ENCODE data around the gene FDX1.

The FDX1 gene

GRCh38 chr11:110470716-110471115, 41.0 kb downstream of the FDX1 start:
- DNase-seq, result no peak

- DNase-seq, result no peak
These were observed 41.6 kb downstream of the FDX1 start for GRCh38 chr11:110471371-110471770.

GRCh38 chr11:110472858-110473257, 43.1 kb downstream of the FDX1 start:
- no peak for DNase-seq

DNA sequence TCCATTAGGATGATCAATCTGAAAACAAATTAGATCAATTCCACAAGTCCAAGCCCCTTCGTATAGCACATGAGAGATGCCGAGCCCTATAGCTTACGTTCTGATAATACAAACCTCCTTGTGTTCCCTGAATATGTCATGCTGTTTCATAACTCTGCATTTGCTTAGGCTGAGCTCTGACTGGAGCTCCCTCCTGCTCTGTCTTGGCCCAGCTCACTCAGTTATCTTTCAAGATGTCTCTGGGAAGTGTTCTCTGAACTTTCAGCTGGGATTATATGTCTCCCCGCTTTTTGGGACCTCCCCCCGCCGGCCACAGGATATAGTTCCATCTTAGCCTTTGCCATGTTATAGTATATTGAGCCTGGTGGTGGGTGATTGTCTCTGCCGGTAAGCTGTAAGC, 44.0 kb downstream of the FDX1 start:
- DNase-seq, result no peak

GRCh38 chr11:110474578-110474977, 44.8 kb downstream of the FDX1 start:
- DNase-seq, result no peak

- no peak for DNase-seq
These were observed 45.9 kb downstream of the FDX1 start for GRCh38 chr11:110475671-110476070.

DNA sequence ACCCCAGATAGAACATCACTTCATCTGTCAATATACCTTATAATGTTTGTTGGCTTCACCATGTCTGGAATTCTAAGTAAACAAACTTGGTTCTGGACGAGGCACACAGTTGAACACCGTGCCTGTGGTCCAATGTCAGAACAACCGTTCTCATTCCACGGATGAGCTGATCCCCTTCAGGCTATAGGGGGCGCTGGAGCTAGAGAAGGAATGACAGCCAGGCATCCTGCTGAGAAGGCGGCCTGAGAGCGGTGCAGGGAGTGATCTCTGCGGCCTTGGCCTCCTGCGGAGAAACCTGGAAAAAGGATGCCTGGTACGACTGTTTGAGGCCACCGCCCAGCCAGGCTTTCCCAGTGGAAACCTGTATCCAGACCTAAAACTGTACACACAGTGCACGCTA, 48.7 kb downstream of the FDX1 start:
- peak; percentile 85 for DNase-seq

DNA sequence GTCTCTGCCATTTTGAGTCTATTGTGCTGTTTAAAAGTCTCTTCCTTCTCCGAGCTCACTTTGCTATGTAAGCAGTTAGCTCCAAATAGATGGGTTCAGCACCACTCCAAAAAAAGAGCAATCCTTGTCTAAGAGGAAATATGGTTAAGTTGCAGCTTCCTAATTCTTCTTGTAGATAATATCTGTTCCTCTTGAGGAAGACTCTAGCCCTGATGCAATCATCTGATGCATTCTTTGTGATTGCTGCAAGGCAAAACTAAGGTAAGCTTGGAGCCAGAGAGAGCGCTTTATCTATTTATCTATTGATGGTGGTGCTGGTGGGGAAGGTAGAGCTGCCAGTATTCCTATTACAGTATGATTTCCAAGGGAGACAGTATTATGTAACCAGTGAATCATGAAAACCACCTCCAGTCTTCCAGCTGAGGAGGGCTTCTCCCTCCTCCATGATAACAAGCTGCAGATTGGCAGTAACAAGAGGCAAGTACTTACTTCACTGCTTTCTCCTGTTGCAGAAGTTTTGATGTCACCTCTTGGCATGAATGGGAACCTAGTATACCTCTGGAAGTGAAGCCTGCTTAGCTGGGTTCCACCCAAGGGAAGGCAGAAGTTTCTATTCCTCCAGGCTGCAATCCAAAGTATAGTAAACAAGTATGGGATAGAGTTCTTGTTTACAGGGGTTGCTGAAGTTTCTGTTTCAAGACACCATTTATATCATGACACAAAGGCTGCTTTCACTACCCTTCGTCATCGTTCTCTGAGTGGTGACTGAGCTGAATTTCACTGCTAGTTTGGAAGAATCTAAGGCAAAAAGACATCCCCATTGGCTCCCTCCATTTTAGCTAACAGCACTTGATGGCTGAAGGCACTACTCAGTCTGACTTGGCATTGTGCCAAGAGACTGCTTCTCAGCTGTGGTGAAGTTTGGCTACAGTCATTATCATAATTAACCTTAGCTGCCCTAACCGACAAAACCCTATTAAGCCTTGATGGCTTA, 49.7 kb downstream of the FDX1 start:
- peak; percentile 91 for DNase-seq

DNA sequence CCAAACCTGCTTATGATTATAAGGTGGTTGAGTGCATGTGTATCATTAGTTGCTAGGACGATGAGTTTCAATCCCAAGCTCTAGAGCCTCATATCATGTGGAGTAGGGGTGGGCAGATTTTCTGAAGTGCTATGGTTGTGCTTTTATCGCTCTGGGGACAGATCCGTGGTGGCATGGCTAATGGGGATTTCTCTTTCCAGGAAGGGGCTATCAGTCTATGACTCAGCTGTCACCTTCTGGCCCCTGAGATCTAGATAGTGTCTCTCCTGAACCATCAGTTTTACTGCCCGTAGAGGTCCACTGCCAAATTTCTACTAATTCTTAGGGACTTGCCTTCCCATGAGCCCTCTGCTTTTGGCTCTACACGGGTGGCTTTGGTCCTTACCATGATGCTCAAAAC, 51.8 kb downstream of the FDX1 start:
- DNase-seq, result peak; percentile 25

- DNase-seq, result no peak
These were observed 56.4 kb downstream of the FDX1 start for GRCh38 chr11:110486156-110486555.

DNA sequence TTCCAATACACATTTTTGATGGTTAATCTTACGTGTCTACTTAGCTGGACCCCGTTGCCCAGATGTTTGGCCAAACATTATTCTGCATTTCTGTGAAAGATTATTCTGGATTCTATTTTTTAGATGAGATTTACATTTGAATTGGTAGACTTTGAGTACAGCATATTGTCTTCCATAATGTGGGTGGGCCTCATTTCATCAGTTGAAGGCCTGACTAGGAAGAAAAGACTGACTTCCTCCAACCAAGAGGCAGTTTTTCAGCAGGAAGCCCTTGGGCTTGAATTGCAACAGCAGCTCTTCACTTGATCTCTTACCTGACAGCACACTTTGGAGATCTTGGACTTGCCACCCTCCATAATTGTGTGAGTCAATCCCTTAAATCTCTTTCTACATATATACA, 58.7 kb downstream of the FDX1 start:
- no peak for DNase-seq

DNA sequence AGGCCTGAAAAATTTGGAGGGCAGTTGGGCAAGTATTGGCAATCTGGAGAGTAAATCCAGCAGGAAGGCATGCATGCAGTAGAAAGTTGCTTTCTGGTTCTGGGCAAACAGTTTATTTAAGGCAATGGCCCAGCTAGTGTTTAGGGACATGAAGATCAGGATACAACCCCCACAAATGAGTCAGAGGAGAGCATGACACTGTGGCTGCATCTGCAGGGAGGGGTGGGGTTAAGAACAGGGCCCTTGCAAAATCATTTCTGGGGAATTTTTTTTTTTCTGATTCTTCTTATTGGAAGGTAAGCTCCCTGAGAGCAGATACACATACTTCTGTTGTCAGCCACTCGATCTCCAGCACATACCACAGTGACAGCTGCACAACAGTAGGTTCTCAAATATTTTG, 61.1 kb downstream of the FDX1 start:
- peak; percentile 39 for DNase-seq

DNA sequence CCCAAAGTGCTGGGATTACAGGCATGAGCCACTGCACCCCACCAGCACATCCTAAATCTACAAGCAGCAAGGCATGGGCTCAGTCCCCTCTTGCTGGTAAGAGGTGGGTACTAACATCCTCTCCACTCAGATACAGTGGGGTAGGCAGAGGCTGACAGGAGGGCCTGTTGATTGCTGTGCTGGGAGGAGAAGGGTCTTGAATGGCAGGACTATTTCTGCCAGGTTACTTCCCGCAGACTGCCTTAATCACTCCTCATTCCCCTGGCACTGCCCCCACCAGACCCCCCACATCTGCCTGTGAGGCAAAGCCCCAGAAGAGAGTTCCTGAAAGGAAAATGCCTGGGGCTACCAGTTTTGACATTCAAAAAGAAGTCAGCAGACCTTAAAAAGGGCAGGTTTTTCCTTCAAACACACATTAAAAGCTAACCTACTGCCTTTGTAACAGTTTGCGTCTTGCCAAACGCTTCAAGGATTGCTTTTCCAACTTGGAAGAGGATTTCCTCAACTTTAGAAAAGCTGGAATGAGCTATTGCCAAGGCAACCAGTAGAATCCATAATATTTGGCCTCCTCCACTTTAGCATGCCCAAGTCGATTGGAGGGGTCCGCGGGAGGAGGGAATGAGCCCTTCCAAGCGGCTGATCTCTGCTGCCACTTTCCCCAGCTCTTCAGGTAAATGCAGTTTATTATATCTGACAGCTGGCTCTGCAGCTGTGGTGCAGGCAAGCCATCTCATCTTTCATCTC, 62.0 kb downstream of the FDX1 start:
- peak; percentile 93 for DNase-seq

GRCh38 chr11:110492321-110492685, 62.6 kb downstream of the FDX1 start:
- DNase-seq, result no peak

- DNase-seq, result no peak
These were observed 63.6 kb downstream of the FDX1 start for GRCh38 chr11:110493346-110493745.

- DNase-seq, result peak; percentile 13
These were observed 67.7 kb downstream of the FDX1 start for GRCh38 chr11:110497231-110497978.

DNA sequence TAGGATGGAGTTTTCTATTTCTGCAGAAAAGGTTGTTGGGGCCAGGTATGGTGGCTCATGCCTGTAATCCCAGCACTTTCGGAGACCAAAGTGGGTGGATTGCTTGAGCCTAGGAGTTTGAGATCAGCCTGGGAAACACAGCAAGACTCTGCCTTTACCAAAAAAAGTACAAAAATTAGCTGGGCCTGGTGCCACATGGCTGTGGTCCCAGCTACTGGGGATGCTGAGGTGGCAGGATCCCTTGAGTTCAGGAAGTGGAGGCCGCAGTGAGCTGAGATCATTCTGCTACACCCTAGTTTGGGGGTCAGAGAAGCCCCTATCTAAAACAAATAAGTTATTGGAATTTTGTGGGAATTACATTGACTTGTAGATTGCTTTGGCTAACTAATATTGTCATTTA, 71.7 kb downstream of the FDX1 start:
- no peak for DNase-seq

GRCh38 chr11:110505528-110506284, 76.0 kb downstream of the FDX1 start:
- DNase-seq, result peak; percentile 53

GRCh38 chr11:110507328-110507727, 77.6 kb downstream of the FDX1 start:
- no peak for DNase-seq

- DNase-seq, result no peak
These were observed 79.0 kb downstream of the FDX1 start for GRCh38 chr11:110508786-110509185.

- peak; percentile 74 for DNase-seq
These were observed 79.7 kb downstream of the FDX1 start for GRCh38 chr11:110509472-110509871.

GRCh38 chr11:110512026-110512425, 82.3 kb downstream of the FDX1 start:
- no peak for DNase-seq

All from NCI-H69 (cell line).